ENCODE data around the gene PAX5.

PAX5 gene

DNA sequence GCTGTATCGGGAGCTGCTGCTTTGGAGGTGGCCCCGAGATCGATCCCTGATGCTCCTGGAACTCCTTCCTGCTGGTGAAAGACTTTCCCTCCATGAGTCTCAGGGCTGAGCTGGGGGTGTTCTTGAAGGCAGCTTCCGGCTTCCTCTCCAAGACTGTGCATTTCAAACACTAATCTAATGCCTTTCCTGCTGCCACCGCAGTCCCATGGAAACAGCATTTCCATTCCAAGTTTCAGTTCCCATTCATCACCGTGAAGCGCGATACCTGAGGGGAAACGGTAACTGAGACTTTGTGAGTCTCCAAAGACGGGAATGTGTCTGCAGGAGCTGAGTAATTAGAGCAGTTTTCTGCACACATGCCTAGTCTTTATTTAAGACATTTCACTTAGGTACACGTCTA, 230.1 kb downstream of the PAX5 start:
- no peak for DNase-seq (ENCODE audit: low read depth)

- no peak for DNase-seq (ENCODE audit: low read depth)
These were observed 231.7 kb downstream of the PAX5 start for GRCh38 chr9:36802201-36802920.

GRCh38 chr9:36800455-36800854, 233.6 kb downstream of the PAX5 start:
- no peak for DNase-seq (ENCODE audit: low read depth)

DNA sequence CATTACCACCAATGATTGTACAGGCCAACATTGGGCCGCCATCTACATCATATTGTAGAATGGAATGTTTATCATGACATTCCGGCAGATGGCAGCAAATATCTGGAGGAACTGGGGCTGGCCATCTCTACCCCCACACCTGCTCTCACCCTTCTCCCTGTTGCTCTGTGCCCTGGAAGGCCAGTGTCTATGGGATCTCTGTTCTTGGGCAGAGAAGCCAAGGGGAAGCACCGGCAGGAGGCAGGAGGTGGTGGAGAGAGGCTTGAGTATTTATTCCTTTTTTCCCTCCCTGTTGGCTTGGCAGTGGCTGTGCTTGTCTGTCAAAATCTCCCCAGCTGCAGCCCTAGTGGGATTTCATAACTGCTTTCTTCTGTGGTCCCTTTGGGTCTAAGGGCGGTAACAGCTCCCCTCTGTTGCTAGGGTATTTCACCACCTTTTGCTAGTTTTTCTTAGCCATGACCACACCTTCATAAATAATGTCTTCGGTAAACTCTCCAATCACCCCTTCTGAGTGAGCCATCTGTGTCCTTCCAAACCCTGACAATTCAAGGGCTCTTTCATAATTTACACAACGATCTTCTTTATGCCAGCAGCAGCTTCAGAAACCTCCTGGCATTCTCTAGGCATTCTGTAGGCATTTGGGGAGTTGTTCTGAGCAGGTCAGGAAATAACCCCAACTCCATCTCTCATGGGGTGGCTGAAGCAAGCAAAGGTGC, 235.6 kb downstream of the PAX5 start:
- DNase-seq (ENCODE audit: low read depth) = no peak

- no peak for DNase-seq (ENCODE audit: low read depth)
These were observed 236.4 kb downstream of the PAX5 start for GRCh38 chr9:36797471-36798220.

GRCh38 chr9:36796671-36797419, 237.2 kb downstream of the PAX5 start:
- no peak for DNase-seq (ENCODE audit: low read depth)

DNA sequence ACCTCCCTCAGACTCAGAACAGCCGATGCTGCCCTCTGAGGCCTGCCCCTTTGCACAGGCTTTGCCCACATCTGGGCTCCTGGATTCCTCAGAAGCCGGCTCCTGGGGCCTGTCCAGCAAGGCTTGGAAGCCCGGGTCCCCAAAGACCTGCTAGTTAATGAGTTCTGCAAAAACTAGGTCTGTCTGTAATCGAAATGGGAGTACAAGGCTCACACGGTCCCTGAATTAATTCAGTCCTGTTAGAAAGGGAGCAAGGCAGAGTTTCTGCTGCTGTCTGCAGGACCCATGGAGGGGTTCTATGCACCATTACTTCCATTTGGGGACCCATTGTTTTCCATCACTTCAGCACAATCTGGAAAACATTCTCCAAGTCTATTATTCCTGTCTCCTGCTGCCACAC, 239.6 kb downstream of the PAX5 start:
- no peak for DNase-seq (ENCODE audit: low read depth)

- no peak for DNase-seq (ENCODE audit: low read depth)
These were observed 240.8 kb downstream of the PAX5 start for GRCh38 chr9:36793277-36793676.

- no peak for DNase-seq (ENCODE audit: low read depth)
These were observed 242.7 kb downstream of the PAX5 start for GRCh38 chr9:36791222-36791950.

DNA sequence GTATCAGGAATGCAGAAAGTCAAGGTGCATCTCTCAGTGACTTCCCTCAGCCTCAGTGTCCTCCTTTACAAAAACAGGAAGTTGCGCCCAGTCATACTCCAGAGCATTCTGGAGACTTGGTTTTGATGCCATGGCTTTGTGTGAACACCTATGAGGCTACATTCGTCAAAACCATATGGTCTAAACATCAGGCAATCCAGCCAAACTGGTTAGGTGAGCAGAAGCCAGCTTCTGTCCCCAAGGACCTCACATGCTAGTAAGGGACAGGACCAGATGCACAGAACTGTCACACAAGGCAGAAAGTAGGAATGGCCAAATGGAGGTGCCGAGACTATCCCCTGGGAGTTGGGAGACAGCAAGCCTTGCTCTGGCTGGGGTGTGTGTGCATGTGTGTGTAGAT, 244.2 kb downstream of the PAX5 start:
- no peak for DNase-seq (ENCODE audit: low read depth)

DNA sequence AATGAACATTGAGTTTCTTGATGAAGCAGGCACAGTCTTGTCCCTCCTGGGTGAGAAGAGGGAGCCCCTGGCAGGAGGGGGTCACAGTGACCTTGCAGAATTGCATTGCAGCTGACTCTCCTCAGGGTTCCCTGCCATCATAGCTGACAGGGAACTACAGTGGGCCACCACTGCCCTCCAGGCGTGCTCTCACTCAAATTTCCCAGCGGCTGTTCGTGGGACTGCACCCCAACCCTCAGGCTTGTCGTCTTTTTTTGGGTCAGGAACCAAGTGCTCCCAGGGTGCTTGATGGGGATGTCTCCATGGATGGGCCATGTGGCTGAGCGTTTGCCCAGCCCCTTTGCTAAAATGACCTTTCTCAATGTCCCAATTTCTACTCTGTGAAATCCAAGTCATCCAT, 245.5 kb downstream of the PAX5 start:
- no peak for DNase-seq (ENCODE audit: low read depth)

- no peak for DNase-seq (ENCODE audit: low read depth)
These were observed 246.4 kb downstream of the PAX5 start for GRCh38 chr9:36787709-36788108.
